Measurements from ENCODE around the gene CCDC28B.
A peak's percentile ranks its signal among the peaks of the same experiment; 100 is the strongest.

Gene CCDC28B

GRCh38 chr1:32181563-32181962, 18.8 kb upstream of the CCDC28B start:
- no peak for TF ChIP-seq CTCF (IDR thresholded peaks at IDR 0.05; ENCODE audit: low read depth, low read length, missing control alignments)
- DNase-seq (ENCODE audit: low read depth): no peak
- H3K4me3 ChIP-seq (ENCODE audit: low read depth, low read length): peak overlapping the region; percentile 84

- no peak for DNase-seq (ENCODE audit: low read depth)
- H3K4me3 ChIP-seq (ENCODE audit: low read depth, low read length): peak overlapping the region; percentile 84; the same call in 1 of the 2 replicates
- no peak for TF ChIP-seq CTCF (IDR thresholded peaks at IDR 0.05; ENCODE audit: low read depth, low read length, missing control alignments)
Observed at GRCh38 chr1:32182060-32182459, 18.3 kb upstream of the CCDC28B start.

GRCh38 chr1:32184650-32185049, 15.7 kb upstream of the CCDC28B start:
- no peak for DNase-seq (ENCODE audit: low read depth)
- no peak for TF ChIP-seq CTCF (IDR thresholded peaks at IDR 0.05; ENCODE audit: low read depth, low read length, missing control alignments)
- H3K4me3 ChIP-seq (ENCODE audit: low read depth, low read length): no peak overlapping the region

GRCh38 chr1:32186077-32186476, 14.3 kb upstream of the CCDC28B start:
- no peak for TF ChIP-seq CTCF (IDR thresholded peaks at IDR 0.05; ENCODE audit: low read depth, low read length, missing control alignments)
- no peak for DNase-seq (ENCODE audit: low read depth)
- no peak overlapping the region for H3K4me3 ChIP-seq (ENCODE audit: low read depth, low read length)

DNA sequence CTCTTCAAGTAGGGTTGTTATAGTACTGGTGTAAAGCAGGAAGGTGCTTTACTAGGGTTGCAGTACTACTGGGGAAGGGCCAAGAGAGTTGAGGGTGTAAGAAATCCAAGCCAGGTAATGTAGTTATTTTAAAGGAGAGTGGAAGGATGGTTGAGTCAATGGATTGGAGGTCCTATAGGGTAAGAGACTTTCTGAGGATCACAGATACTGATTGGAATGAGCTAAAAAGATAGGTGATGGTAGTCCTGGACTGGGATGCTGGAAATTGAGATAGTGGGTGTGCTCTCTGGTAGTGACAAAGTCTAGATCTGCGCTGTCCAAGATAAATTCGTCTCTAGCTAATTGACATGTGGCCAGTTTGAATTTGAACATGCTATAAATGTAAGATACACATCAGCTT, 13.9 kb upstream of the CCDC28B start:
- no peak overlapping the region for H3K4me3 ChIP-seq (ENCODE audit: low read depth, low read length)
- DNase-seq (ENCODE audit: low read depth): no peak
- TF ChIP-seq CTCF (IDR thresholded peaks at IDR 0.05; ENCODE audit: low read depth, low read length, missing control alignments): no peak

DNA sequence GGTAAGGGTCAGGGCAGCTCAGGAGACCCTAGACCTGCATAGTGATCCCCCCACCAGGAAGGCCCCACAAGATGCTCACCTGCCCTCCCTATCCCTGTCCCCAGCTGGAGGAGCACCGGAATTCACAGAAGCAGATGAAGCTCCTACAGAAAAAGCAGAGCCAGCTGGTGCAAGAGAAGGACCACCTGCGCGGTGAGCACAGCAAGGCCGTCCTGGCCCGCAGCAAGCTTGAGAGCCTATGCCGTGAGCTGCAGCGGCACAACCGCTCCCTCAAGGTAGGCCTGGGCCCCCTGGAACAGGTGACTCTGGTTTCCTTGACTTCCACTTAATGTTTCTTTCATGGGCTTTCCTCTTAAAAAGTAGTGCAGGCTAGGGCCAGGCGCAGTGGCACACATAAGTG, 12.5 kb upstream of the CCDC28B start:
- no peak overlapping the region for H3K4me3 ChIP-seq (ENCODE audit: low read depth, low read length)
- no peak for DNase-seq (ENCODE audit: low read depth)
- TF ChIP-seq CTCF (IDR thresholded peaks at IDR 0.05; ENCODE audit: low read depth, low read length, missing control alignments): no peak

- DNase-seq (ENCODE audit: low read depth): no peak
- H3K4me3 ChIP-seq (ENCODE audit: low read depth, low read length): no peak overlapping the region
- no peak for TF ChIP-seq CTCF (IDR thresholded peaks at IDR 0.05; ENCODE audit: low read depth, low read length, missing control alignments)
Observed at GRCh38 chr1:32192220-32192948, 8.0 kb upstream of the CCDC28B start.

Data from GM12864 (cell line).